WTC11 (cell line): ENCODE results near the gene BORCS8. TPM values are rescaled to one million over a fixed set of nuclear protein-coding genes. Genes with fewer than 3 reads are reported as not detected.

Experiments
- ATAC-seq: fragments of 200-7000 bp; cut with Tn5 transposase; 2 replicates; pipeline ENCODE4 v1.10.0; 2021; ENCODE audit warnings: mild to moderate bottlenecking, moderate library complexity
- CTCF ChIA-PET: fragments of 300-600 bp; sonication (Branson Sonifier 250); formaldehyde crosslinking; loops from one replicate; lab custom pipeline; 2021; ENCODE audit warnings: antibody characterized with exemption; lab: Charles Lee
- POLR2A ChIA-PET: fragments of 350-600 bp; sonication (Branson Sonifier 250); formaldehyde crosslinking; loops from one replicate; lab custom pipeline; 2021; ENCODE audit warnings: antibody characterized with exemption; lab: Charles Lee
- DNase-seq: peaks from one replicate; pipeline ENCODE4 v3.0.0; 2021; ENCODE audit warnings: low spot score
- H3K27ac Mint-ChIP-seq: 2 replicates; pipeline ENCODE4 v1.8.0; 2021; ENCODE audit warnings: mixed read lengths
- H3K27me3 Mint-ChIP-seq: 2 replicates; pipeline ENCODE4 v1.8.0; 2021; ENCODE audit warnings: low read depth, mild to moderate bottlenecking, moderate library complexity, mixed read lengths
- H3K36me3 Mint-ChIP-seq: 2 replicates; pipeline ENCODE4 v1.8.0; 2021; ENCODE audit warnings: mixed read lengths
- H3K4me1 Mint-ChIP-seq: 2 replicates; pipeline ENCODE4 v1.8.0; 2022; ENCODE audit warnings: mixed read lengths
- H3K4me3 Mint-ChIP-seq: 2 replicates; pipeline ENCODE4 v1.8.0; 2021; ENCODE audit warnings: mild to moderate bottlenecking, moderate library complexity, mixed read lengths
- H3K9me3 Mint-ChIP-seq: 2 replicates; pipeline ENCODE4 v1.8.0; 2021; ENCODE audit warnings: mixed read lengths
- ATF3 ChIP-seq: sonication (generic); formaldehyde crosslinking; conservative IDR thresholded peaks from 2 replicates; pipeline ENCODE4 v1.8.1; 2022; ENCODE audit warnings: mild to moderate bottlenecking, missing genetic modification reagents
- CREB1 ChIP-seq: sonication (generic); formaldehyde crosslinking; IDR thresholded peaks from 2 replicates; pipeline ENCODE4 v1.8.0; 2023; ENCODE audit warnings: mild to moderate bottlenecking, missing genetic modification reagents
- CREM ChIP-seq: sonication (generic); formaldehyde crosslinking; IDR thresholded peaks from 2 replicates; pipeline ENCODE4 v1.8.1; 2022; ENCODE audit warnings: mild to moderate bottlenecking, missing genetic modification reagents, moderate library complexity
- FOXJ3 ChIP-seq: sonication (generic); formaldehyde crosslinking; IDR thresholded peaks from 2 replicates; pipeline ENCODE4 v1.9.0; 2021; ENCODE audit warnings: missing genetic modification reagents, mild to moderate bottlenecking, borderline replicate concordance
- MYBL2 ChIP-seq: sonication (generic); formaldehyde crosslinking; IDR thresholded peaks from 2 replicates; pipeline ENCODE4 v1.8.1; 2023; ENCODE audit warnings: mild to moderate bottlenecking, moderate library complexity, missing genetic modification reagents
- NFYB ChIP-seq: sonication (generic); formaldehyde crosslinking; conservative IDR thresholded peaks from 2 replicates; pipeline ENCODE4 v1.8.0; 2022; ENCODE audit warnings: low read depth, missing genetic modification reagents
- OVOL2 ChIP-seq: fragments of 250-450 bp; sonication (Bioruptor Pico); IDR thresholded peaks from 2 replicates; pipeline ENCODE4 v1.9.0; 2021; ENCODE audit warnings: mild to moderate bottlenecking, borderline replicate concordance
- SMAD4 ChIP-seq: sonication (generic); formaldehyde crosslinking; IDR thresholded peaks from 2 replicates; pipeline ENCODE4 v1.8.0; 2022; ENCODE audit warnings: mild to moderate bottlenecking, missing genetic modification reagents
- TCF7 ChIP-seq: sonication (generic); formaldehyde crosslinking; IDR thresholded peaks from 2 replicates; pipeline ENCODE4 v1.8.0; 2022; ENCODE audit warnings: mild to moderate bottlenecking, low read depth, missing genetic modification reagents, moderate library complexity
- TP53 ChIP-seq: sonication (generic); formaldehyde crosslinking; IDR thresholded peaks from 2 replicates; pipeline ENCODE4 v1.8.1; 2023; ENCODE audit warnings: mild to moderate bottlenecking, missing genetic modification reagents
- USF1 ChIP-seq: sonication (generic); formaldehyde crosslinking; IDR thresholded peaks from 2 replicates; pipeline ENCODE4 v1.8.0; 2022; ENCODE audit warnings: mild to moderate bottlenecking, missing genetic modification reagents
- ZNF219 ChIP-seq: sonication (generic); formaldehyde crosslinking; IDR thresholded peaks from 2 replicates; pipeline ENCODE4 v1.8.0; 2023; ENCODE audit warnings: missing genetic modification reagents, mild to moderate bottlenecking, borderline replicate concordance
- ZNF671 ChIP-seq: fragments of 250-450 bp; sonication (Bioruptor Pico); IDR thresholded peaks from 2 replicates; pipeline ENCODE4 v1.8.0; 2021; ENCODE audit warnings: mild to moderate bottlenecking
- total RNA-seq: library from RNA; stranded (reverse); gene quantifications from 3 replicates; pipeline ENCODE4 v1.2.3, GENCODE V29; 2021
- TF ChIP-seq, protein P1 (sequence below): sonication (generic); formaldehyde crosslinking; IDR thresholded peaks from 2 replicates; pipeline ENCODE4 v1.8.0; 2022; ENCODE audit warnings: mild to moderate bottlenecking, missing genetic modification reagents
- TF ChIP-seq, protein P2 (sequence below): sonication (generic); formaldehyde crosslinking; IDR thresholded peaks from 2 replicates; pipeline ENCODE4 v1.8.1; 2022; ENCODE audit warnings: mild to moderate bottlenecking, moderate library complexity, missing genetic modification reagents
- TF ChIP-seq, protein P3 (sequence below): sonication (generic); formaldehyde crosslinking; IDR thresholded peaks from 2 replicates; pipeline ENCODE4 v1.8.1; 2023; ENCODE audit warnings: mild to moderate bottlenecking, missing genetic modification reagents, moderate library complexity
- TF ChIP-seq, protein P4 (sequence below): sonication (generic); formaldehyde crosslinking; IDR thresholded peaks from 2 replicates; pipeline ENCODE4 v1.8.0; 2023; ENCODE audit warnings: mild to moderate bottlenecking, missing genetic modification reagents
- TF ChIP-seq, protein P5 (sequence below): sonication (generic); formaldehyde crosslinking; IDR thresholded peaks from 2 replicates; pipeline ENCODE4 v1.8.0; 2022; ENCODE audit warnings: mild to moderate bottlenecking, missing genetic modification reagents
- TF ChIP-seq, protein P6 (sequence below): sonication (generic); formaldehyde crosslinking; IDR thresholded peaks from 2 replicates; pipeline ENCODE4 v1.8.0; 2023; ENCODE audit warnings: missing genetic modification reagents
- TF ChIP-seq, protein P7 (sequence below): sonication (generic); formaldehyde crosslinking; IDR thresholded peaks from 2 replicates; pipeline ENCODE4 v1.8.1; 2023; ENCODE audit warnings: mild to moderate bottlenecking, missing genetic modification reagents

BORCS8 gene
- total RNA-seq, 1 experiment from 2014 or later, result 20.9 TPM

DNA sequence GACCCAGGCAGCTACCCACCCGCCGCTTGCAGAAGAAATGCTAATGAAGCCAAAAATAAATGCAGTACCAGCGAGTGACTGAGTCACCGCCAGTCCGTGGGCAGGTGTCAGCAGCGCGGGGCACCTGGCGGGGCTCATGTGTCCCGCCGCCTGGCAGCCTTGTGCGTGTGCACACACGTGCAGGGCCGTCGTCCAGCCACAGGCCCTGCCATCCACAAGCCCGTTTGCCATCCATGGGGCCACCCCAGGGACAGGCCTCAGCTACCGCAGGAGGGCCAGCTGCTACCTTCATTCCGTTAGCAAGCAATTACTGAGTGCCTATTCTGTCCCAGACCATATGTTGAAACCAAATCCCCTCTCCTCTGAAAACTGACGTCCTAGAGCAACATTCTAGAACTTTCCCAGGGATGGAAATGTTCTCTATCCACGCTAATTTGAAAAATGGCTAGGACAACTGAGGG lies 40.3 kb upstream of the BORCS8 start:
- peaks cover 26% of the 10 kb centered on the region for H3K9me3 Mint-ChIP-seq
- POLR2A ChIA-PET, result no interaction called here
- no peak for TF ChIP-seq SMAD4 (CRISPR knock-in tag)
- no peak for TF ChIP-seq CREB1 (CRISPR knock-in tag)
- TF ChIP-seq, protein P1, sequence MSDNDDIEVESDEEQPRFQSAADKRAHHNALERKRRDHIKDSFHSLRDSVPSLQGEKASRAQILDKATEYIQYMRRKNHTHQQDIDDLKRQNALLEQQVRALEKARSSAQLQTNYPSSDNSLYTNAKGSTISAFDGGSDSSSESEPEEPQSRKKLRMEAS (CRISPR knock-in tag), result no peak
- TF ChIP-seq, protein P2, sequence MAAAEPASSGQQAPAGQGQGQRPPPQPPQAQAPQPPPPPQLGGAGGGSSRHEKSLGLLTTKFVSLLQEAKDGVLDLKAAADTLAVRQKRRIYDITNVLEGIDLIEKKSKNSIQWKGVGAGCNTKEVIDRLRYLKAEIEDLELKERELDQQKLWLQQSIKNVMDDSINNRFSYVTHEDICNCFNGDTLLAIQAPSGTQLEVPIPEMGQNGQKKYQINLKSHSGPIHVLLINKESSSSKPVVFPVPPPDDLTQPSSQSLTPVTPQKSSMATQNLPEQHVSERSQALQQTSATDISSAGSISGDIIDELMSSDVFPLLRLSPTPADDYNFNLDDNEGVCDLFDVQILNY (CRISPR knock-in tag), result no peak
- no peak for TF ChIP-seq MYBL2
- TF ChIP-seq, protein P3, sequence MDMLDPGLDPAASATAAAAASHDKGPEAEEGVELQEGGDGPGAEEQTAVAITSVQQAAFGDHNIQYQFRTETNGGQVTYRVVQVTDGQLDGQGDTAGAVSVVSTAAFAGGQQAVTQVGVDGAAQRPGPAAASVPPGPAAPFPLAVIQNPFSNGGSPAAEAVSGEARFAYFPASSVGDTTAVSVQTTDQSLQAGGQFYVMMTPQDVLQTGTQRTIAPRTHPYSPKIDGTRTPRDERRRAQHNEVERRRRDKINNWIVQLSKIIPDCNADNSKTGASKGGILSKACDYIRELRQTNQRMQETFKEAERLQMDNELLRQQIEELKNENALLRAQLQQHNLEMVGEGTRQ, result no peak
- no peak for TF ChIP-seq FOXJ3 (CRISPR knock-in tag)
- TF ChIP-seq TP53 (CRISPR knock-in tag), result no peak
- TF ChIP-seq OVOL2 (CRISPR knock-in tag), result no peak
- TF ChIP-seq, protein P4, sequence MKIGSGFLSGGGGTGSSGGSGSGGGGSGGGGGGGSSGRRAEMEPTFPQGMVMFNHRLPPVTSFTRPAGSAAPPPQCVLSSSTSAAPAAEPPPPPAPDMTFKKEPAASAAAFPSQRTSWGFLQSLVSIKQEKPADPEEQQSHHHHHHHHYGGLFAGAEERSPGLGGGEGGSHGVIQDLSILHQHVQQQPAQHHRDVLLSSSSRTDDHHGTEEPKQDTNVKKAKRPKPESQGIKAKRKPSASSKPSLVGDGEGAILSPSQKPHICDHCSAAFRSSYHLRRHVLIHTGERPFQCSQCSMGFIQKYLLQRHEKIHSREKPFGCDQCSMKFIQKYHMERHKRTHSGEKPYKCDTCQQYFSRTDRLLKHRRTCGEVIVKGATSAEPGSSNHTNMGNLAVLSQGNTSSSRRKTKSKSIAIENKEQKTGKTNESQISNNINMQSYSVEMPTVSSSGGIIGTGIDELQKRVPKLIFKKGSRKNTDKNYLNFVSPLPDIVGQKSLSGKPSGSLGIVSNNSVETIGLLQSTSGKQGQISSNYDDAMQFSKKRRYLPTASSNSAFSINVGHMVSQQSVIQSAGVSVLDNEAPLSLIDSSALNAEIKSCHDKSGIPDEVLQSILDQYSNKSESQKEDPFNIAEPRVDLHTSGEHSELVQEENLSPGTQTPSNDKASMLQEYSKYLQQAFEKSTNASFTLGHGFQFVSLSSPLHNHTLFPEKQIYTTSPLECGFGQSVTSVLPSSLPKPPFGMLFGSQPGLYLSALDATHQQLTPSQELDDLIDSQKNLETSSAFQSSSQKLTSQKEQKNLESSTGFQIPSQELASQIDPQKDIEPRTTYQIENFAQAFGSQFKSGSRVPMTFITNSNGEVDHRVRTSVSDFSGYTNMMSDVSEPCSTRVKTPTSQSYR (CRISPR knock-in tag), result no peak
- TF ChIP-seq ZNF671 (CRISPR knock-in tag), result no peak
- TF ChIP-seq, protein P5, sequence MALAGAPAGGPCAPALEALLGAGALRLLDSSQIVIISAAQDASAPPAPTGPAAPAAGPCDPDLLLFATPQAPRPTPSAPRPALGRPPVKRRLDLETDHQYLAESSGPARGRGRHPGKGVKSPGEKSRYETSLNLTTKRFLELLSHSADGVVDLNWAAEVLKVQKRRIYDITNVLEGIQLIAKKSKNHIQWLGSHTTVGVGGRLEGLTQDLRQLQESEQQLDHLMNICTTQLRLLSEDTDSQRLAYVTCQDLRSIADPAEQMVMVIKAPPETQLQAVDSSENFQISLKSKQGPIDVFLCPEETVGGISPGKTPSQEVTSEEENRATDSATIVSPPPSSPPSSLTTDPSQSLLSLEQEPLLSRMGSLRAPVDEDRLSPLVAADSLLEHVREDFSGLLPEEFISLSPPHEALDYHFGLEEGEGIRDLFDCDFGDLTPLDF, result no peak
- TF ChIP-seq NFYB (CRISPR knock-in tag), result no peak
- TF ChIP-seq TCF7 (CRISPR knock-in tag), result no peak
- TF ChIP-seq CREM (CRISPR knock-in tag), result no peak
- no peak for TF ChIP-seq ATF3 (CRISPR knock-in tag)
- TF ChIP-seq, protein P6, sequence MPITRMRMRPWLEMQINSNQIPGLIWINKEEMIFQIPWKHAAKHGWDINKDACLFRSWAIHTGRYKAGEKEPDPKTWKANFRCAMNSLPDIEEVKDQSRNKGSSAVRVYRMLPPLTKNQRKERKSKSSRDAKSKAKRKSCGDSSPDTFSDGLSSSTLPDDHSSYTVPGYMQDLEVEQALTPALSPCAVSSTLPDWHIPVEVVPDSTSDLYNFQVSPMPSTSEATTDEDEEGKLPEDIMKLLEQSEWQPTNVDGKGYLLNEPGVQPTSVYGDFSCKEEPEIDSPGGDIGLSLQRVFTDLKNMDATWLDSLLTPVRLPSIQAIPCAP, result no peak
- TF ChIP-seq USF1 (CRISPR knock-in tag), result no peak
- TF ChIP-seq ZNF219 (CRISPR knock-in tag), result no peak
- TF ChIP-seq, protein P7, sequence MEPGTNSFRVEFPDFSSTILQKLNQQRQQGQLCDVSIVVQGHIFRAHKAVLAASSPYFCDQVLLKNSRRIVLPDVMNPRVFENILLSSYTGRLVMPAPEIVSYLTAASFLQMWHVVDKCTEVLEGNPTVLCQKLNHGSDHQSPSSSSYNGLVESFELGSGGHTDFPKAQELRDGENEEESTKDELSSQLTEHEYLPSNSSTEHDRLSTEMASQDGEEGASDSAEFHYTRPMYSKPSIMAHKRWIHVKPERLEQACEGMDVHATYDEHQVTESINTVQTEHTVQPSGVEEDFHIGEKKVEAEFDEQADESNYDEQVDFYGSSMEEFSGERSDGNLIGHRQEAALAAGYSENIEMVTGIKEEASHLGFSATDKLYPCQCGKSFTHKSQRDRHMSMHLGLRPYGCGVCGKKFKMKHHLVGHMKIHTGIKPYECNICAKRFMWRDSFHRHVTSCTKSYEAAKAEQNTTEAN (CRISPR knock-in tag), result no peak
- H3K27ac Mint-ChIP-seq, result no peak overlapping the region
- H3K4me1 Mint-ChIP-seq, result no peaks in the 10 kb centered on the region
- H3K4me3 Mint-ChIP-seq, result no peak overlapping the region
- DNase-seq (no peak), ATAC-seq (no peak)
- peaks cover 40% of the 10 kb centered on the region for H3K27me3 Mint-ChIP-seq
- peaks cover 4% of the 10 kb centered on the region for H3K36me3 Mint-ChIP-seq
- CTCF ChIA-PET, result interaction anchor here (1.3 to 1.4 kb wide), 2 partner anchors 26 to 111 kb away, joined by 3 read pairs; no protein-coding TSS in a partner anchor
